Neural cell (in vitro differentiated cells): ENCODE results near the gene TFPI2.

Experiments
- CTCF ChIP-seq: fragments of 450-650 bp; IDR thresholded peaks from 2 replicates; pipeline ENCODE4 v1.5.1; 2014; ENCODE audit warnings: antibody characterized with exemption, mild to moderate bottlenecking, moderate library complexity; ENCODE audit not compliant: poor library complexity, severe bottlenecking
- EZH2 ChIP-seq: fragments of 200-600, 300-800 bp; shearing (Covaris generic), sonication (generic); IDR thresholded peaks from 2 replicates; pipeline ENCODE4 v1.6.1; 2014; ENCODE audit warnings: antibody characterized with exemption, low read length, borderline replicate concordance, mild to moderate bottlenecking; ENCODE audit not compliant: insufficient read depth, poor library complexity, severe bottlenecking
- RAD21 ChIP-seq: fragments of 450-650 bp; conservative IDR thresholded peaks from 2 replicates; pipeline ENCODE4 v1.6.1; 2014; ENCODE audit warnings: antibody characterized with exemption, mild to moderate bottlenecking, moderate library complexity
- REST ChIP-seq: IDR thresholded peaks from 2 replicates; pipeline ENCODE4 v1.6.1; 2012; ENCODE audit warnings: borderline replicate concordance
- TAF1 ChIP-seq: IDR thresholded peaks from 2 replicates; pipeline ENCODE4 v1.6.1; 2012; ENCODE audit warnings: low read depth

- peak; percentile 43 for TF ChIP-seq CTCF
- no peak for TF ChIP-seq REST
- TF ChIP-seq EZH2, result no peak
- no peak for TF ChIP-seq TAF1
- TF ChIP-seq RAD21, result peak; percentile 41
These were observed 501 bp downstream of the TFPI2 start for GRCh38 chr7:93890041-93890463.
